ENCODE results near the gene STAM. TPM values are rescaled to one million over a fixed set of nuclear protein-coding genes. Genes with fewer than 3 reads are reported as not detected.

The STAM gene
- total RNA-seq, 1 experiment from 2014 or later, result 29.3 TPM

GRCh38 chr10:17669185-17669872 lies 25.4 kb downstream of the STAM start:
- Histone ChIP-seq H3K18ac (ENCODE audit: insufficient read length, low read depth, low read length) (no peak overlapping the region), H2AK5ac (ENCODE audit: insufficient read length, low read length) (no peak overlapping the region), H3K9ac (ENCODE audit: extremely low read depth, insufficient read length, low read length) (no peak overlapping the region), H4K5ac (ENCODE audit: insufficient read length, low read depth, low read length) (no peak overlapping the region), H3K4me2 (ENCODE audit: insufficient read depth, insufficient read length, low read length) (no peak overlapping the region), H3K23me2 (ENCODE audit: insufficient read length, low read depth, low read length, poor library complexity, severe bottlenecking) (no peaks in the 10 kb centered on the region), H3K79me1 (ENCODE audit: insufficient read depth, low read depth, low read length, poor library complexity, severe bottlenecking) (no peaks in the 10 kb centered on the region), H3K56ac (ENCODE audit: insufficient read length, low read depth, low read length) (no peak overlapping the region), H2AFZ (ENCODE audit: low read length) (no peak overlapping the region), H2BK20ac (ENCODE audit: low read depth, low read length, poor library complexity, severe bottlenecking) (no peak overlapping the region), H2BK15ac (ENCODE audit: low read depth, low read length) (no peak overlapping the region), H4K8ac (replicated peaks; ENCODE audit: insufficient read length, low read depth, low read length) (no peak overlapping the region), H3K9me3 (ENCODE audit: control insufficient read depth, low read depth, low read length) (no peaks in the 10 kb centered on the region), H3K14ac (ENCODE audit: insufficient read depth, low read length) (no peak overlapping the region), H4K91ac (ENCODE audit: insufficient read length, low read depth, low read length) (no peak overlapping the region), H2BK5ac (ENCODE audit: insufficient read length, low read length) (no peak overlapping the region), H2BK120ac (ENCODE audit: low read depth, low read length, poor library complexity, severe bottlenecking) (no peak overlapping the region), H3K27ac (ENCODE audit: insufficient read length, low read depth, low read length) (no peak overlapping the region), H3K4ac (ENCODE audit: low read depth, low read length) (no peak overlapping the region), H3K4me1 (ENCODE audit: insufficient read depth, low read length) (peaks cover 8% of the 10 kb centered on the region; the same call in 1 of the 2 replicates), H3K27me3 (ENCODE audit: insufficient read depth, low read length) (no peaks in the 10 kb centered on the region), H2BK12ac (ENCODE audit: insufficient read length, low read depth, low read length) (no peak overlapping the region), H3K23ac (ENCODE audit: insufficient read length, low read depth, low read length) (no peak overlapping the region), H3T11ph (ENCODE audit: low read length) (no peak overlapping the region), H4K20me1 (ENCODE audit: control insufficient read depth, insufficient read depth, insufficient read length) (no peaks in the 10 kb centered on the region), H3K79me2 (ENCODE audit: insufficient read depth, low read length) (peaks cover 4% of the 10 kb centered on the region; the same call in 1 of the 2 replicates)
- no CpG with 5 or more reads among the region's 11 CpGs for WGBS (ENCODE audit: extremely low coverage, insufficient read length, low lambda C conversion rate)
- H3K27me3 Mint-ChIP-seq (ENCODE audit: low read depth), result no peaks in the 10 kb centered on the region
- peaks cover 58 to 67% of the 10 kb centered on the region in 2 experiments for H3K4me1 Mint-ChIP-seq
- H3K9me3 Mint-ChIP-seq, result no peaks in the 10 kb centered on the region
- H3K27ac Mint-ChIP-seq, result peak overlapping the region in 2 of 3 experiments; percentile 60 to 90; a peak in 4 of 7 replicates
- no peaks in the 10 kb centered on the region for H3K36me3 Mint-ChIP-seq (ENCODE audit: insufficient read depth in 1 of 3, low read depth in 3 of 3)
- H3K4me3 Mint-ChIP-seq, result no peak overlapping the region; a peak in 2 of 5 replicates
- TF ChIP-seq, protein P1, sequence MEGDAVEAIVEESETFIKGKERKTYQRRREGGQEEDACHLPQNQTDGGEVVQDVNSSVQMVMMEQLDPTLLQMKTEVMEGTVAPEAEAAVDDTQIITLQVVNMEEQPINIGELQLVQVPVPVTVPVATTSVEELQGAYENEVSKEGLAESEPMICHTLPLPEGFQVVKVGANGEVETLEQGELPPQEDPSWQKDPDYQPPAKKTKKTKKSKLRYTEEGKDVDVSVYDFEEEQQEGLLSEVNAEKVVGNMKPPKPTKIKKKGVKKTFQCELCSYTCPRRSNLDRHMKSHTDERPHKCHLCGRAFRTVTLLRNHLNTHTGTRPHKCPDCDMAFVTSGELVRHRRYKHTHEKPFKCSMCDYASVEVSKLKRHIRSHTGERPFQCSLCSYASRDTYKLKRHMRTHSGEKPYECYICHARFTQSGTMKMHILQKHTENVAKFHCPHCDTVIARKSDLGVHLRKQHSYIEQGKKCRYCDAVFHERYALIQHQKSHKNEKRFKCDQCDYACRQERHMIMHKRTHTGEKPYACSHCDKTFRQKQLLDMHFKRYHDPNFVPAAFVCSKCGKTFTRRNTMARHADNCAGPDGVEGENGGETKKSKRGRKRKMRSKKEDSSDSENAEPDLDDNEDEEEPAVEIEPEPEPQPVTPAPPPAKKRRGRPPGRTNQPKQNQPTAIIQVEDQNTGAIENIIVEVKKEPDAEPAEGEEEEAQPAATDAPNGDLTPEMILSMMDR (conservative IDR thresholded peaks at IDR 0.05), result no peak
- DNase-seq, result no peak

Measured in H9 (cell line).